ENCODE measurements around the gene DAAM1. TPM values are rescaled to one million over a fixed set of nuclear protein-coding genes. Genes with fewer than 3 reads are reported as not detected.

DAAM1 gene
- total RNA-seq, 1 experiment from 2014 or later: 35.3 TPM

GRCh38 chr14:59328454-59328853, 140.0 kb downstream of the DAAM1 start:
- Mint-ChIP-seq H3K4me3 (ENCODE audit: unreplicated experiment) (no peak overlapping the region), H3K36me3 (ENCODE audit: insufficient read depth, unreplicated experiment) (peaks cover 18% of the 10 kb centered on the region), H3K27ac (ENCODE audit: unreplicated experiment) (no peak overlapping the region), H3K9me3 (ENCODE audit: unreplicated experiment) (no peaks in the 10 kb centered on the region), H3K27me3 (ENCODE audit: insufficient read depth, unreplicated experiment) (no peaks in the 10 kb centered on the region), H3K4me1 (ENCODE audit: low read depth, unreplicated experiment) (peaks cover 7% of the 10 kb centered on the region)
- POLR2A ChIA-PET: no interaction called here
- TF ChIP-seq, protein P1, sequence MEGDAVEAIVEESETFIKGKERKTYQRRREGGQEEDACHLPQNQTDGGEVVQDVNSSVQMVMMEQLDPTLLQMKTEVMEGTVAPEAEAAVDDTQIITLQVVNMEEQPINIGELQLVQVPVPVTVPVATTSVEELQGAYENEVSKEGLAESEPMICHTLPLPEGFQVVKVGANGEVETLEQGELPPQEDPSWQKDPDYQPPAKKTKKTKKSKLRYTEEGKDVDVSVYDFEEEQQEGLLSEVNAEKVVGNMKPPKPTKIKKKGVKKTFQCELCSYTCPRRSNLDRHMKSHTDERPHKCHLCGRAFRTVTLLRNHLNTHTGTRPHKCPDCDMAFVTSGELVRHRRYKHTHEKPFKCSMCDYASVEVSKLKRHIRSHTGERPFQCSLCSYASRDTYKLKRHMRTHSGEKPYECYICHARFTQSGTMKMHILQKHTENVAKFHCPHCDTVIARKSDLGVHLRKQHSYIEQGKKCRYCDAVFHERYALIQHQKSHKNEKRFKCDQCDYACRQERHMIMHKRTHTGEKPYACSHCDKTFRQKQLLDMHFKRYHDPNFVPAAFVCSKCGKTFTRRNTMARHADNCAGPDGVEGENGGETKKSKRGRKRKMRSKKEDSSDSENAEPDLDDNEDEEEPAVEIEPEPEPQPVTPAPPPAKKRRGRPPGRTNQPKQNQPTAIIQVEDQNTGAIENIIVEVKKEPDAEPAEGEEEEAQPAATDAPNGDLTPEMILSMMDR (IDR thresholded peaks at IDR 0.05; ENCODE audit: insufficient read depth in 1 of 2, low read depth in 1 of 2, low read length in 1 of 2, severe bottlenecking in 1 of 2, unreplicated experiment in 1 of 2): no peak
- H3K4me3 ChIP-seq (ENCODE audit: low read depth, low read length): no peak overlapping the region
- DNase-seq: no peak
- CTCF ChIA-PET: no interaction called here
- no peaks in the 10 kb centered on the region for H3K9me3 ChIP-seq
- no TSS peak for BruUV-seq (replicated peaks)
- H3K36me3 ChIP-seq (ENCODE audit: control insufficient read depth, insufficient read depth, low read length): peaks cover 3% of the 10 kb centered on the region
- no peaks in the 10 kb centered on the region for H3K27me3 ChIP-seq (replicated peaks; ENCODE audit: control insufficient read depth, insufficient read depth, low read length)
- intact Hi-C loops (cut with micrococcal nuclease; ENCODE audit: unreplicated experiment): no loop called here
- H3K4me1 ChIP-seq: peaks cover 5% of the 10 kb centered on the region; the same call in 1 of the 2 replicates

- BruUV-seq (replicated peaks): no TSS peak
- H3K36me3 Mint-ChIP-seq (ENCODE audit: insufficient read depth, unreplicated experiment): peaks cover 22% of the 10 kb centered on the region
- TF ChIP-seq, protein P1 (IDR thresholded peaks at IDR 0.05; ENCODE audit: insufficient read depth in 1 of 2, low read depth in 1 of 2, low read length in 1 of 2, severe bottlenecking in 1 of 2, unreplicated experiment in 1 of 2): no peak
- ChIA-PET POLR2A (no interaction called here), CTCF (no interaction called here)
- no peaks in the 10 kb centered on the region for H3K27me3 Mint-ChIP-seq (ENCODE audit: insufficient read depth, unreplicated experiment)
- H3K4me3 Mint-ChIP-seq (ENCODE audit: unreplicated experiment): no peak overlapping the region
- intact Hi-C loops (cut with micrococcal nuclease; ENCODE audit: unreplicated experiment): no loop called here
- no peak overlapping the region for H3K27ac Mint-ChIP-seq (ENCODE audit: unreplicated experiment)
- Histone ChIP-seq H3K4me1 (peaks cover 10% of the 10 kb centered on the region; the same call in 1 of the 2 replicates), H3K4me3 (ENCODE audit: low read depth, low read length) (no peak overlapping the region), H3K9me3 (no peaks in the 10 kb centered on the region), H3K36me3 (ENCODE audit: control insufficient read depth, insufficient read depth, low read length) (peaks cover 3% of the 10 kb centered on the region), H3K27me3 (replicated peaks; ENCODE audit: control insufficient read depth, insufficient read depth, low read length) (no peaks in the 10 kb centered on the region)
- no peak for DNase-seq
- H3K9me3 Mint-ChIP-seq (ENCODE audit: unreplicated experiment): no peaks in the 10 kb centered on the region
- peaks cover 7% of the 10 kb centered on the region for H3K4me1 Mint-ChIP-seq (ENCODE audit: low read depth, unreplicated experiment)
Measured at GRCh38 chr14:59330455-59330854, 142.0 kb downstream of the DAAM1 start.

GRCh38 chr14:59331217-59331616, 142.8 kb downstream of the DAAM1 start:
- no peaks in the 10 kb centered on the region for H3K9me3 Mint-ChIP-seq (ENCODE audit: unreplicated experiment)
- H3K4me1 Mint-ChIP-seq (ENCODE audit: low read depth, unreplicated experiment): peaks cover 7% of the 10 kb centered on the region
- no peak overlapping the region for H3K27ac Mint-ChIP-seq (ENCODE audit: unreplicated experiment)
- peaks cover 1% of the 10 kb centered on the region for H3K36me3 ChIP-seq (ENCODE audit: control insufficient read depth, insufficient read depth, low read length)
- no peaks in the 10 kb centered on the region for H3K27me3 ChIP-seq (replicated peaks; ENCODE audit: control insufficient read depth, insufficient read depth, low read length)
- H3K9me3 ChIP-seq: no peaks in the 10 kb centered on the region
- POLR2A ChIA-PET: no interaction called here
- CTCF ChIA-PET: no interaction called here
- intact Hi-C loops (cut with micrococcal nuclease; ENCODE audit: unreplicated experiment): no loop called here
- H3K36me3 Mint-ChIP-seq (ENCODE audit: insufficient read depth, unreplicated experiment): peaks cover 22% of the 10 kb centered on the region
- no peak overlapping the region for H3K4me3 Mint-ChIP-seq (ENCODE audit: unreplicated experiment)
- BruUV-seq (replicated peaks): no TSS peak
- TF ChIP-seq, protein P1 (IDR thresholded peaks at IDR 0.05; ENCODE audit: insufficient read depth in 1 of 2, low read depth in 1 of 2, low read length in 1 of 2, severe bottlenecking in 1 of 2, unreplicated experiment in 1 of 2): no peak
- H3K4me3 ChIP-seq (ENCODE audit: low read depth, low read length): no peak overlapping the region
- H3K27me3 Mint-ChIP-seq (ENCODE audit: insufficient read depth, unreplicated experiment): no peaks in the 10 kb centered on the region
- peaks cover 10% of the 10 kb centered on the region; the same call in 1 of the 2 replicates for H3K4me1 ChIP-seq
- no peak for DNase-seq
